ENCODE measurements around the gene CNPY1.
"Not testable (repeated sequence)": the region's sequence is repeated elsewhere in the genome, so short reads cannot be mapped to it uniquely, and the experiment has no call there.

Gene CNPY1

DNA sequence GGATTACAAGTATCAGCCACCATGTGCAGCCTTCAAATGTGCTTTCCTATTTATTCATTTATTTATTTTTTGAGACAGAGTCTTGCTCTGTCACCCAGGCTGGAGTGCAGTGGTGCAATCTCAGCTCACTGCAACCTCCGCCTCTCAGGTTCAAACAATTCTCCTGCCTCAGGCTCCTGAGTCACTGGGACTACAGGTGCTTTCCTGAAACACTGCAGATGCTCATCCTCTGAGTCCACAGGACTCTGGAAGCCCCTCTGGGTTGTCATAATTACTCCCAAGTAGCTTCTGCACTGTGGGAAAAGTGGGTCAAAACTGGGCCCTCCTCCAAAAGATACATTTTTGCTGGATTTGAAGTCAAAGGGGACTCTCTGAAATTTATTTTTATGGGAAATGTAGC lies at the start of gene CNPY1:
CNPY1 (minus strand) TSS at position 111 of the 400 bp plus-strand sequence. CDS start 630 bp downstream, outside the sequence.
- in situ Hi-C loops (cut with HindIII; ENCODE audit: low pct_ligation_motif_present, low pct_unique_long_range_greater_than_20kb, low sequenced_read_pairs); DNase-seq: not testable (repeated sequence)

DNA sequence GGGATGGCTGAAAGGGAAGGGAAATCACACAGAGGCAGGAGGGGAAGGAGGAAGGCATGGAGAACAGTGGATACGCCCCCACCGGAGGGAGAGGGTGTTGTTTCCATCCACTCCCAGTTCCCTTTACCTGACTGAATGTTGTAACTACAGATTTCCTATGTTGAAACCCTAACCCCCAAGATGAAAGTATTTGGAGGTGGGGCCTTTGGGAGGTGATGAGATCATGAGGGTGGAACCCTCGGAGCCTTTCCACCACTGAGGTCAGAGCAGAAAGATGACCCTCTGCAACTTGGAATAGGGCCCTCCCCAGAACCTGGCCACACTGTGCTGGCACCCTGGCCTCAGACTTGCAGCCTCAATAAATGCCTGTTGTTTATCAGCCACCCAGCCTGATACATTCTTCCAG lies 48.6 kb upstream of the CNPY1 start:
- no peak for DNase-seq
- in situ Hi-C loops (cut with HindIII; ENCODE audit: low pct_ligation_motif_present, low pct_unique_long_range_greater_than_20kb, low sequenced_read_pairs): loop anchor here (25.0 kb wide), 1 partner anchor 142 kb away; no protein-coding TSS in a partner anchor

DNA sequence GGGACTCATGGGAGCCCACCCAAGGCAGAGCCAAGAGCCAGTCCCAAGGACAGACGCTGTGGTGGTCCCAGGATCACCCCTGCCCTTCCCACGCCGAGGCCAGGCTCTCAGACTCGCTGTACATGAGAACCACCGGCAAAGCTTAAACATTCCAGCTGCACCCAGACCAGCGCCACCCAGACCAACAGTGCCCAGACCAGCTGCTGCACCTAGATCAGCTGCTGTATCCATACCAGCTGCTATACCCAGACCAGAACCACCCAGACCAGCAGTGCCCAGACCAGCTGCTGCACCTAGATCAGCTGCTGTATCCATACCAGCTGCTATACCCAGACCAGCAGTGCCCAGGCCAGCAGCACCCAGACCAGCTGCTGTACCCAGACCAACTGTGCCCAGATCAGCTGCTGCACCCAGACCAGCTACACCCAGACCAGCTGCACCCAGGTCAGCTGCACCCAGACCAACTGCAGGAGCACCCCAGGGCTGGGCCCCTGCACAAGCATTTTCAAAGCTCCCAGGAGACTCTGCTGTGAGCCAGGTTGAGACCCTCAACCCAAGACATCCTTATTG lies 47.9 kb upstream of the CNPY1 start:
- no peak for DNase-seq
- in situ Hi-C loops (cut with HindIII; ENCODE audit: low pct_ligation_motif_present, low pct_unique_long_range_greater_than_20kb, low sequenced_read_pairs): loop anchor here (25.0 kb wide), 1 partner anchor 143 kb away; no protein-coding TSS in a partner anchor

DNA sequence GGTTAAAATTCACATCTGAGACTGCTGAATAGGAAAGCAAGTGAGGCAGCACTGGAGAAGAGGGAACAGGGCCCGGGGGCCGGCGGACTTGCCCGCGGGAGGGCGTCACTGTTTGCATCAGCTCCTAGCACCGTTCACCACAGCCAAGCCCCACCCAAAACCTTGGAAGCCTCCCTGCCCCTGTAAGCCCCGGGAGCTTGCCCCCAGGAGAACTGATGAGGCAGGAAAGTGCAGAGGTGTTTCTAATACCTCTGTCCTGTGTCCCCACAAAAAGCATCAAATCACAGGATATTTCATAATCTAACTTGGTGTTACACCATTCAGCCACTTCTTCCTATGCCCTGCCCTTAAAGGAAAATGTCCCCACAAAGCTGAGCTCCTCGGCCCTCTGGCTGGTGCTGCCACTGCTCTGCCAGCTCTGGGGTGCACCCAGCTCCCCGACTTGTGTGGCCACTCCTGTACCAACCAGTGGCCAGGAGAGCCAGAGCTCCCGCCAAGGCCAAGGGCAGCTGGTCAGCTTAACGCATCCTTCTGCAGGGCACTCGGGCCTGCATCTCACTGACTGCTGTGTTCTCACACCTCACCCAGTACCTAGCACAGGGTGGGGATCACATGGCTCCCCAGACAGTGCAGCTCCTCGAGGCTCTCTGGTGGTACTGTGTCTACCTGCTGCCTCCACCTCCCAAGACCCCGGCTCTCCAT lies 47.3 kb upstream of the CNPY1 start:
- DNase-seq: no peak
- in situ Hi-C loops (cut with HindIII; ENCODE audit: low pct_ligation_motif_present, low pct_unique_long_range_greater_than_20kb, low sequenced_read_pairs): loop anchor here (25.0 kb wide), 1 partner anchor 144 kb away; no protein-coding TSS in a partner anchor

DNA sequence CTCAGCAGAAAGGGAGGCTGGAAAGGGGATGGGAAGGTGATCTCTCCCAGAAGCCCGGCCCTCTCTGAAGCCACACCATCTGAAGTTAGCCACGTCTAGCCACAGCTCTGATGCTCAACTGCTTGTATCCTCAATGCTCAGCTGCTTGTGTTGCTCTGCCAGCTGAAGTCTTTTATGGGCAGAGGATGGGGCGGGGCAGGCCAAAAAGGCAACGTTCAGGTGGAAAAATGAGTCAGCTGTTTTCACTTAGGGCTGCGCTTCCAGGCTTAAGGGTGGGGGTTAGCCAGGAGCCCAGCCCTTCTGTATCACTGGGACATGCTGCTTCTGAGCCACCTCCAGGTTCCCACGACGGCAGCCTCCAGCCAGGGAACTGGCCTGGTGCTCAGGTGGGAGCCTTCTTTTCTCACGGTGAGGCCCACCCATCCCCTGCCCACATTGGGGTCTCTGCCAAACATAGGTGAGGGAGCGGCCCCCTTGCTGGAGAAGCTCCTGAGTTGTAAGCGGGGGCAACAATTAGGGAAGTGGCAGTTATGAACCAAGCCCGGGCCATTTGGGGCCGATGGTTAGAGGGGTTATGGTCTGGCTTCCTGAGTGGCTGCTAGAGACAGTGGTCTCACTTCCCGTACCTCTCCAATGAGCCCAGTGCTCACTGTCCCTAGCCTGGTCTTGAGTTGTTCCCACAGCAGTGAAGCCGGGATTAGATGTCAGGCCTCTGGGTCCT lies 44.9 kb upstream of the CNPY1 start:
- DNase-seq: no peak
- in situ Hi-C loops (cut with HindIII; ENCODE audit: low pct_ligation_motif_present, low pct_unique_long_range_greater_than_20kb, low sequenced_read_pairs): loop anchor here (25.0 kb wide), 1 partner anchor 146 kb away; no protein-coding TSS in a partner anchor

DNA sequence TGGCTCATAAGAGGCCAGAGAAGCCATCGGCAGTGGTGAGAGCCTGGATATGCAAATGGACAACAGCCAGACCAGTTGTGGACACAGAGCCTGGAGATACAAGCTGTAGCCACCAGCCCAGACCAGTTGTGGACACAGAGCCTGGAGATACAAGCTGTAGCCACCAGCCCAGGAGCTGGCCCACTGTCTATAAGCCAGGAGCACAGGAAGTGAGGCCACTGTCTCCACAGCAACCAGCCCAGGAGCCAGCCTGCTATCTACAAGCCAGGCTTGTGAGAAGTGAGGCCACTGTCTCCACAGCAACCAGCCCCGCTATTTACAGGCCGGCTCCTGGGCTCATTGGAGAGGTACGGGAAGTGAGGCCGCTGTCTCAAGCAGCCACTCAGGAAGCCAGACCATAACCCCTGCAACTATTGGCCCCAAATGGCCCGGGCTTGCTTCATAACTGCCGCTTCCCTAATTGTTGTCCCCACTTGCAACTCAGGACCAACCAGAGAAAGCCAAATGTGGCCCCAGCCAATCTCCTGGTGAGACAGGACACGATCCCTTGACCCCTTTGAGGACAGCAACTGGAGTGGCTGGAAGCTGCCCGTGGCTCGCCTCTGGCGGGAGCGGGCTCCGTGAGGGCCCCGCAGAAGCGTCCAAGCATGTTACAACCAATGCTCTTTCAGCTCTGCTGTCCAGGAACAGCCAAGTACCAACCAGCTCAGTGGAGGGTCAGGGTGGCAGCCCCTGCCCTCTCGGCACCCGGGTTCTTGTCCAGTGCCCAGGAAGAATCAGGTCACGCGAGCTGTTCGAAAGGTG lies 44.1 kb upstream of the CNPY1 start:
- in situ Hi-C loops (cut with HindIII; ENCODE audit: low pct_ligation_motif_present, low pct_unique_long_range_greater_than_20kb, low sequenced_read_pairs): loop anchor here (25.0 kb wide), 1 partner anchor 147 kb away; no protein-coding TSS in a partner anchor
- no peak for DNase-seq

DNA sequence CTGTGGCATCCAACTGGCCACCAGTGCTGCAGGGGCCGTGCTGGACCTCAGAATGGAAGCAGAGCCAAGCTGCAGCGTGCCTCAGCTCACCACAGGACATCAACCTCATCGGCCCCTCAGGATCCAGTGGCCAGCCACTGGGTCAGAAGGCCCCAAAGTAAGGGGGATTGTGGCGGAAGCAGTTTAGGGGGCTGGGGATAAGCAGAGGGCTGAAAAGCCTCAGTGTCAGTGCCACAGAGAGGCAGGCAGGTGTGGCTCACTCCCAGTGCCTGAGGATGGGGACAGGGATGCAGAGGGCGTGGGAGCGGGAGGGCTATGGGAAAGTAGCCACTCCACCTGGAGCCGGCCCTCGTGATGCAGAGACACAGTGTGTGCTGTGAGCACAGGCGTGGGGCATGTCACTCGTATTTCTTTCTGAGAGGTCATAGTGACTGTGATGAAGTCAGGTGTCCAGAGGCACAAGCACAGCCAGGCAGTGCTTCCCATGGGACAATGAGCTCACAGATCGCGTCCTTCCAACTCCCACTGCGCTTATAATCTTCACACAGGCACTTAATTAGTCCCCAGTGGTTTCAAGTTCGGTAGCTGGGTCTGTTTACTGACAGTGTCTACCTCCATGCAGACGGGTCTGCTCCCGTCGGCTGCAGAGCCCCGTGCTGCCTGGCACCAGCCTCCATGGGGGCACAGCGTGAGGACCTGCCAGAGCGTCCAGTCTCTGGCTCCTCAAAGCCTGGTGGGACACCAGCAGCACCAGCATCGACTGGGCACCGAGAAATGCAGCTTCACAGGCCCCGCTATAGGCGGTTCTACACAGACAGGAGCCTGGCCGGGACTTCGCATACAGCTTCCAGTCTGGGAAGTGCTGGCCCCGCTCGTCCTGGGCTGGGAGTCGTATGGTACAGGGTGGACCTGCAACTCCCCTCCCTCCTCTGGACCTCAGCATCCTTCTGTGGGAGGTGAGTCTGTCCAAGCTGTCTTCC lies 42.9 kb upstream of the CNPY1 start:
- in situ Hi-C loops (cut with HindIII; ENCODE audit: low pct_ligation_motif_present, low pct_unique_long_range_greater_than_20kb, low sequenced_read_pairs): loop anchor here (25.0 kb wide), 1 partner anchor 148 kb away; no protein-coding TSS in a partner anchor
- DNase-seq: no peak

DNA sequence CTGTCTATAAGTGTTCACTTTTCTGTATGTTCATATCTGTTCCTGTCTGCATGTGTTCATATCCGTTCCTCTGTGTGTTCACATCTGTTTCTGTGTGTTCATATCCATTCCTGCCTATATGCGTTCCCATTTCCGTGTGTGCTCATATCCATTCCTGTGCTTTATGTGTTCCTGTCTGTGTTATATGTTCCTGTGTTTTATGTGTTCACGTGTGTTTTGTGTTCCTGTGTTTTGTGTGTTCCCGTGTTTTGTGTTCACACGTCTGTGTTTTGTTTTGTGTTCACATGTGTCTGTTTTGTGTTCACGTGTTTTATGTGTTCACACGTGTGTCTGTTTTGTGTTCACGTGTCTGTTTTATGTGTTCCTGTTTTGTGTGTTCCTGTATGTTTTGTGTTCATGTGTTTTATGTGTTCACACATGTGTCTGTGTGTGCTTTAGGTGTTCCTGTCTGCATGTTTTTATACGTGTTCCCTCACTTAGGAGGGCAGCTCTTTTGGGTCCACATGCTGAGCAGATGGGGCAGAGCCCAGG lies 42.2 kb upstream of the CNPY1 start:
- in situ Hi-C loops (cut with HindIII; ENCODE audit: low pct_ligation_motif_present, low pct_unique_long_range_greater_than_20kb, low sequenced_read_pairs): loop anchor here (25.0 kb wide), 1 partner anchor 149 kb away; no protein-coding TSS in a partner anchor
- no peak for DNase-seq

DNA sequence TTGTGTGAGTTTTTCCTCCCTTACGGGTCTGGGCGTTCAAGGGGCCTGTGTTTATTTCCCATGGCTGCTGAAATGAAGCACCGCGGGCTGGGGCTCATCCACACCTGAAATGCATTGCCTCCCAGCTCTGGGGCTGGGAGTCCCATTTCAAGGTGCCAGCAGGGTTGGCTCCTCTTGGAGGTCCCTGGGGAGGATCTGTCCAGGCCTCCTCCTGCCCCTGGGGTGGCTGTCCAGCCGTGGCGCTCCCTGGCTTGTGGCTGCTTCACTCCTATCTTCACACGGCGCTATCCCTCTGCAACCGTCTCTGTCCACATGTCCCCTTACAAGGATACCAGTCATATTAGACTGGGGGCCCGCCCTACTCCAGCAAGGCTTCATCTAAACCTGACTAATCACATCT lies 41.1 kb upstream of the CNPY1 start:
- DNase-seq: no peak
- in situ Hi-C loops (cut with HindIII; ENCODE audit: low pct_ligation_motif_present, low pct_unique_long_range_greater_than_20kb, low sequenced_read_pairs): loop anchor here (25.0 kb wide), 1 partner anchor 150 kb away; no protein-coding TSS in a partner anchor

DNA sequence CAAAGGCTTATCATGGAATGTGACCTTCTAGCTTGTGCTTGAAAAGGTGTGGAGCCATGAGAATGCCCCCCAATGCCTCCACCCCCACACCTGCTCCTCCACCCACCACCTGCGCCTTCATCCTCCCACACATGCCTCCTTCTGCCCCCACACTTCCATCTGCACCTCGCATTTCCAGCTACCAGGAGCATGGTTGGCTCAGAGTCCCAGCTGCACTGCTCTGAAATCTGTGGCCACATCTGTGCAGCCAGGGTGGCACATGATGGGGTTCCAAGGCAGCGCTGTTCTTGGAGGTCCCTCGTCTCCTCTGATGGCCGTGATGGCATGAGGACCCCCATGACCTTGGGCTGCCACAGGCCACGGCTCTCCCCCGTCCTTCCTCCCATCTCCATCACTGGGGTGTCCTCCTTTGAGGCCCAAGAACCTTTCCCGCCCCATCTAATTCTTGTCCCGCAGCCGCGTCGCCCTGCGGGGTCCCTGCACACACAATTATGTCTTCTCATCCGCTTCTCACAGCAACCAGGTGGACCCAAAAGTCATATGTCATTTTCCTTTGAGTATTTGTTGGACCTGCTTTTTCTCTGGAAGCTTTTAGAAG lies 40.6 kb upstream of the CNPY1 start:
- in situ Hi-C loops (cut with HindIII; ENCODE audit: low pct_ligation_motif_present, low pct_unique_long_range_greater_than_20kb, low sequenced_read_pairs): loop anchor here (25.0 kb wide), 1 partner anchor 150 kb away; no protein-coding TSS in a partner anchor
- DNase-seq: no peak

DNA sequence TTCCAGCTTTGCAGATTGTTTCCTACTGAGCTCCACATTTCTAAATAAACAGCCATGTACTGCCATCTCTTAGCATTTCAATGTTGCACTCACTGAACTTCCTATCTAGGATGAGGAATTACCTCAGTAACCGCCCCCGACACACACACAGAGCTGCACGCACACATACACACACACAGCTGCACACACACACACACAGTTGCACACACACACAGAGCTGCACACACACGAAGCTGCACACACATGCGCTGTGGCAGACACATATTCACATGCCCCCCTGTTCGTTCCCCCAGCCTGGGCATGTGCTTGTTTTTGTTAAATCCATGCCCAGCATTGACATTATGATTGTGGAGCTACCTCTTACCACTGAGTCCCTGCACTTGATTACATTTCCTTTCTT lies 39.6 kb upstream of the CNPY1 start:
- no peak for DNase-seq
- in situ Hi-C loops (cut with HindIII; ENCODE audit: low pct_ligation_motif_present, low pct_unique_long_range_greater_than_20kb, low sequenced_read_pairs): loop anchor here (25.0 kb wide), 1 partner anchor 151 kb away; no protein-coding TSS in a partner anchor

DNA sequence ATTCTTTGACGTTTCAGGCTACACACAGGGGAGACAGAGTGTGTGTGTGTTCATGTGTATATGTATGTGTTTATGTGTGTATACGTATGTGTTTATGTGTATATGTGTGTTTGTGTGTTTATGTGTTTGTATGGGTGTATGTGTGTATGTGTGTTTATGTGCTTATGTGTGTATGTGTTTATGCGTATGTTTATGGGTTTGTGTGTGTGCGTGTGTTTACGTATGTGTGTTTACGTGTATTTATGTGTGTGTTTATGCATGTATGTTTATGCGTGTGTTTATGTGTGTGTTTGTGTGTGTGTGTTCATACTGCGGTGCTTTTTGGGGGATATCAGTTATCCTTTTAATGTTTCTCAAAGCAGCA lies 39.2 kb upstream of the CNPY1 start:
- DNase-seq: no peak
- in situ Hi-C loops (cut with HindIII; ENCODE audit: low pct_ligation_motif_present, low pct_unique_long_range_greater_than_20kb, low sequenced_read_pairs): loop anchor here (25.0 kb wide), 1 partner anchor 152 kb away; no protein-coding TSS in a partner anchor

DNA sequence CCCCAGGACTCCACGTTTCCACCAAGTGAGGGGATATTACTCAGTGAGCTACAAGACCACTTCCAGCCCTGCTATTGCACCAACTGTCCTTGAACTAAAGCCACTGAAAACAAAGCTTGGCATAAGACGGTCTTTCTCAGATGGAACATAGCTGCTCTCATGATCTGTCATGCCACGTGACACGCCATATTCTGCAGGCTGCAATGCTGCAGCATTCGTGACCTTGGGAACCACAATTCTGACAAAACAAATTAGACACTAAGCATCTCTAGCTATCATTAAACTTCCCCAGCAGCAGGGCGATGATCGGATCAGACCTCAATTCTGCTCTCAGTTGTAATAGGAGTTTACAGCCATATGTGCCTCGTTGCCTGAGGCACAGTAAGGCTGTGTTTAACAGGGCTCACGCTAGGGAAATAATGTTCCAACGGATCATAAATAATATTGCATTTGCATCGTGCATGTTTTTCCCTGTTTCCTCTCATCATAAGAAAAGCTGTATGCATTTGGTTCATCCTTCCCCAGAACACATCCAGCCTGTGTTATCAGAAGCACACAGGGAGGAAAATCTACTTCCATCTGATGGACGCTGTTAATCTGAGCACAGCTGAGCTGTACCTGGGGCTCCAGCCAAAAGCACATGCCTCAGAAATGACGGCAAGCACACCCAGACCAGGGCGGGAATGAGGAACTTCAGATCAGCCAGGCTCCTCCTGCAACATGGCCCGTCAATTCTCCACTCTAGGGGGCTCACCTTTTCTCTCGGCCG lies 38.6 kb upstream of the CNPY1 start:
- in situ Hi-C loops (cut with HindIII; ENCODE audit: low pct_ligation_motif_present, low pct_unique_long_range_greater_than_20kb, low sequenced_read_pairs): loop anchor here (25.0 kb wide), 1 partner anchor 152 kb away; no protein-coding TSS in a partner anchor

DNA sequence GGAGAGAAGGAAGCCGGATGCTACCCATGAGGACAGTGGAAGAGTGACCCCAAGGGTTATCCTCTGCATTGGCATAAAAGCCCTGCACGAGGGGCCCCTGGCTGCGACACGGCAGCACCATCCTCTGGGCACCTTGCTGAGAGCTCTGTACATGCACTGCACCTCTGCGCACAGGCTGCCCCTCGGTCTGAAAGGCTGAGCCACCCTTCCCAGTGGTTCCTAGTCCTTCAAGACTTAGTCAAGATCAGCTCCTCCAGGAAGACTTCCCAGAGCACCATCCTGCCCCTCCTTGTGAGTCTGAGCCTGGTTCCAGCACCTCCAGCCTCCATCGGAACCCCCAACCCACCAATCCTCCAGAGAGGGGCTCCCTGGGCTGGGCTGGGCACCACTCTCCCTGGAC lies 37.9 kb upstream of the CNPY1 start:
- no peak for DNase-seq
- in situ Hi-C loops (cut with HindIII; ENCODE audit: low pct_ligation_motif_present, low pct_unique_long_range_greater_than_20kb, low sequenced_read_pairs): loop anchor here (25.0 kb wide), 1 partner anchor 153 kb away; no protein-coding TSS in a partner anchor

More for the DNA sequence above, 38.6 kb upstream of the CNPY1 start:
- no peak for DNase-seq

DNA sequence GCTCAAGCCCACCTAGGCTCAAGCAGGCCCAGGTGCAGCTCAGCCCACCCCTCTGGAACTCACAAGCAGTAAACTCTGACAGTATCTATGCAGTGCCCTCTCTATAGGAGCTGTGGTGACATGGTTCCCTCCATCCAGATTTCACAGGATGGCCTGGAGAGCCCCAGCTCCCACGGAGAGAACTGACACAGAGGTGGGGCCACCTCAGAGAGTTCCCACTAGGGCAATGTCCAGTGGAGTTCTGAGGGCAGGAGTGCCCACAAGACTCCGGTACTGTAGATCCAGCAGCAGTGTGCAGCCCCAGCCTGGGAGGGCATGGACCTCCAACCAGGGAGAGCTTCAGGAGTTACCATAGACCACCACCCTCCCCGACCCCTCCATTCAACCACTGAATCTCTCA lies 37.3 kb upstream of the CNPY1 start:
- in situ Hi-C loops (cut with HindIII; ENCODE audit: low pct_ligation_motif_present, low pct_unique_long_range_greater_than_20kb, low sequenced_read_pairs): loop anchor here (25.0 kb wide), 1 partner anchor 154 kb away; no protein-coding TSS in a partner anchor
- no peak for DNase-seq

DNA sequence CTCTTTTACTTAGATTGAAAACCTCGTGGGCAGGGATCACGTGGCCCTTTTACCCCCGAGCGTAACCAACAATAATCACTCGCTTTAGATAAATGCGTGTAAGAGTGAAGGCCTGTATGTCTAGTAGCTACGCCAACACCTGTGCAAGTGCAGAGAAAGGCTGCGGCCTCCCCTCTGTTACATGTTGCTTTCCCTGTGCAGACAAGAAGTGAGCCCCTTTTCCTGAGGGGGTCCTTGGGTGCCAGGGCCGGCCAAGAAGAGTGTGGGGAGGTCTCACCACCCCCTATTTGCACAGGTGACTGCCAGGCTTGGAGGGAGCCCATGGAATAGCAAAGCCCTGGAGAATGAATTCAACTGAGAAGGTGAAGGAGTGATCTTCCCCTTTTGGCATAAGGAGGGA lies 35.6 kb upstream of the CNPY1 start:
- no peak for DNase-seq
- in situ Hi-C loops (cut with HindIII; ENCODE audit: low pct_ligation_motif_present, low pct_unique_long_range_greater_than_20kb, low sequenced_read_pairs): loop anchor here (25.0 kb wide), 1 partner anchor 155 kb away; no protein-coding TSS in a partner anchor

Data from ACHN (cell line).